BLaER1 (cell line): ENCODE measurements around the gene ADAMTS4.

Experiments used
- H3K27ac ChIP-seq: shearing (Covaris generic); formaldehyde crosslinking; 2 replicates; pipeline ENCODE4 v1.8.1; 2022
- H3K27me3 ChIP-seq: shearing (Covaris generic); formaldehyde crosslinking; 2 replicates; pipeline ENCODE4 v1.8.1; 2022
- H3K36me3 ChIP-seq: shearing (Covaris generic); formaldehyde crosslinking; 2 replicates; pipeline ENCODE4 v1.8.1; 2022
- H3K4me1 ChIP-seq: shearing (Covaris generic); formaldehyde crosslinking; 2 replicates; pipeline ENCODE4 v1.8.1; 2022
- H3K4me2 ChIP-seq: shearing (Covaris generic); formaldehyde crosslinking; 2 replicates; pipeline ENCODE4 v1.8.1; 2022
- H3K4me3 ChIP-seq: shearing (Covaris generic); formaldehyde crosslinking; 2 replicates; pipeline ENCODE4 v1.8.1; 2022
- H3K9ac ChIP-seq: shearing (Covaris generic); formaldehyde crosslinking; 2 replicates; pipeline ENCODE4 v1.8.1; 2022
- H3K9me3 ChIP-seq: shearing (Covaris generic); formaldehyde crosslinking; 2 replicates; pipeline ENCODE4 v1.8.1; 2022
- H4K20me1 ChIP-seq: shearing (Covaris generic); formaldehyde crosslinking; 2 replicates; pipeline ENCODE4 v1.8.1; 2022
- Cebpa-rat ChIP-seq: shearing (Covaris generic); IDR thresholded peaks from 2 replicates; pipeline ENCODE4 v1.8.1; 2022

Gene ADAMTS4

DNA sequence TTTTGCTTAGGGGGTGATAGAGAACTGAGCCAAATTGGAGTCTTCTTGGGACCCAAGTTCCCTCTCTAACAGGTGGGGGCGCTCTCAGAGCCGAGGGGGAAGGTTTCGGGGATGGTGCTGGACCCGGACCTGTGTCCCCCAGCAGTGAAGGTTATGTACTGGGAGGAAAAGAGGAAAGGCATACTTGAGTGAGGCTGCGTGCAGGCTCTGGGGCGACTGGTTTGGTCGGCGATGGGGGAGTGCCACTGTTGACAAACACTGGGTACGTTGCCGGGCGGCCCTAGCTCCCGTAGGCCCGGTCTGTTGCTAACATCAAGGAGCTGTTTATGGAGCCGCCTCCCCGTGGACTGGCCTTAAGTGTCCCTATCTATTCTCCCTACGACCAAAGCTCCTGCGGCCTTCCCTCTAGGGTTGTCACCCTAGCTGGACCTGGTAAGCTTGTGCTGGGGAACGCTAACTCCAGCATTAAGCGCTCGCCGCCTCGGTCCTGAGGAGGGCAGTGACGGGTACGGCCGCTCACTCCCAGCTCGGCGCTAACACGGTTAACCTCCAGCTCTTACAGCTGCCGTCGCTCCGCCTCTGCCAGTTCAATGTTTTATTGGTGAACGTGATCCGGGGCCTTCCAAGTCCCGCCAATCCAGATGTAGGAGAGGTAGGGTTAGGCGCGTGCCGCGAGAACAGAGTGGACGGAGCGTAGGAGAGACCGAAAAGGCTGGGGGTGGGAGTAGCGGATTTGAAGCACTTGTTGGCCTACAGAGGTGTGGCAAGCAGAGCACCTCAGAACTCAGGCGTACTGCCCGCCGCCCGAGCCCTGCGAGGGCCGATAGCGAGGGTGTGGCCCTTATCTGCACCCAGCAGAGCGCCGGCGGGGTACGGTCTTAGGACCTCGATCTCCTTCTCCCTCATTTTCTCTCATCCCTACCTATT lies 32.8 kb downstream of the ADAMTS4 start, which contains the start of gene PPOX:
TSS of gene PPOX (plus strand) at position 685 of the 927 bp plus-strand sequence. CDS start 422 bp downstream, outside the sequence.
- peaks cover 62% of the 10 kb centered on the region for H3K36me3 ChIP-seq
- H3K4me3 ChIP-seq = peak within 1 kb of the TSS; percentile 75
- H3K9me3 ChIP-seq = no peaks in the 10 kb centered on the region
- H3K27ac ChIP-seq = peak within 1 kb of the TSS; percentile 59
- H4K20me1 ChIP-seq = no peaks in the 10 kb centered on the region
- H3K4me2 ChIP-seq = peak within 1 kb of the TSS; percentile 99
- no peaks in the 10 kb centered on the region for H3K27me3 ChIP-seq
- TF ChIP-seq Cebpa-rat = no peak
- peaks cover 28% of the 10 kb centered on the region for H3K4me1 ChIP-seq
- H3K9ac ChIP-seq = peak within 1 kb of the TSS; percentile 79

DNA sequence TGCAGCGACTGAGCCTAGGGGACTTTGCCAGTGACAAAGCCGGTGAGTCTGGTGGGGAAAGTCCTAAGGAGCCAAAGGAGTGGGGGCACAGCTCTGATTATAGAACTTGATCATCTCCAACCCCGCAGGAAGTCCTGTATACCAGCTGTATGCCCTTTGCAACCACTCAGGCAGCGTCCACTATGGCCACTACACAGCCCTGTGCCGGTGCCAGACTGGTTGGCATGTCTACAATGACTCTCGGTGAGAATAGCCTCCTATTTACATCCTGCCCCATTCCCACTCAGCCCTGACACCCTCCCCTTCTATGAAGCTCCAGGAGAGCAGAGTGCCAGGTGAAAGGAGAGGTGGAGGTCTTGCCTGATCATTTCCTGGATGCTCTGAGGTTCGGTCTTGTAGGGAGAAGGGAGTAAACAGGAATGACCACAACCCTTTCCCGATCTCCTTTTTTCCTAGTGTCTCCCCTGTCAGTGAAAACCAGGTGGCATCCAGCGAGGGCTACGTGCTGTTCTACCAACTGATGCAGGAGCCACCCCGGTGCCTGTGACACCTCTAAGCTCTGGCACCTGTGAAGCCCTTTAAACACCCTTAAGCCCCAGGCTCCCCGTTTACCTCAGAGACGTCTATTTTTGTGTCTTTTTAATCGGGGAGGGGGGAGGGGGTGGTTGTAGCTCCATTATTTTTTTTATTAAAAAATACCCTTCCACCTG lies 33.8 kb downstream of the ADAMTS4 start:
- no peaks in the 10 kb centered on the region for H4K20me1 ChIP-seq
- no peak for TF ChIP-seq Cebpa-rat
- no peaks in the 10 kb centered on the region for H3K9me3 ChIP-seq
- no peaks in the 10 kb centered on the region for H3K27me3 ChIP-seq
- peak overlapping the region; percentile 75 for H3K4me3 ChIP-seq
- H3K4me2 ChIP-seq = peak overlapping the region; percentile 99
- H3K27ac ChIP-seq = no peak overlapping the region; the same call in 1 of the 2 replicates
- peak overlapping the region; percentile 79 for H3K9ac ChIP-seq
- H3K4me1 ChIP-seq = peaks cover 38% of the 10 kb centered on the region
- H3K36me3 ChIP-seq = peaks cover 58% of the 10 kb centered on the region

DNA sequence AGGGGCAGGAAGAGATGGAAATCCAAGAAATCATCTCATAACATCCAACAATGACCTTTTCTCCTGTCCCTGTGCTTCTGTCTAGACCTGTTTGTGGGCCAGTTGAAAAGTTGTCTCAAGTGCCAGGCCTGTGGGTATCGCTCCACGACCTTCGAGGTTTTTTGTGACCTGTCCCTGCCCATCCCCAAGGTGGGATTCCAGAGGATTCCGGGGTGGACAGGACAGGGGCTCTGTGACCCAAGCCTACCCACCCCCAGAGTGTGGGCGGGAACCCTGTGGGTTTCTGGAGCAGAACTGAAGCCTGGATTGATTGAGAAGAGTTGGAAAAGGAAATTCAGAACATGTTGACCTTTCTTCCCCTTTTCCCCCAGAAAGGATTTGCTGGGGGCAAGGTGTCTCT lies 35.1 kb downstream of the ADAMTS4 start:
- Histone ChIP-seq H3K27ac (no peak overlapping the region), H3K9ac (no peak overlapping the region), H3K27me3 (no peaks in the 10 kb centered on the region), H3K4me1 (peaks cover 44% of the 10 kb centered on the region), H3K9me3 (no peaks in the 10 kb centered on the region), H4K20me1 (no peaks in the 10 kb centered on the region), H3K4me2 (no peak overlapping the region), H3K4me3 (no peak overlapping the region), H3K36me3 (peaks cover 49% of the 10 kb centered on the region)
- no peak for TF ChIP-seq Cebpa-rat

DNA sequence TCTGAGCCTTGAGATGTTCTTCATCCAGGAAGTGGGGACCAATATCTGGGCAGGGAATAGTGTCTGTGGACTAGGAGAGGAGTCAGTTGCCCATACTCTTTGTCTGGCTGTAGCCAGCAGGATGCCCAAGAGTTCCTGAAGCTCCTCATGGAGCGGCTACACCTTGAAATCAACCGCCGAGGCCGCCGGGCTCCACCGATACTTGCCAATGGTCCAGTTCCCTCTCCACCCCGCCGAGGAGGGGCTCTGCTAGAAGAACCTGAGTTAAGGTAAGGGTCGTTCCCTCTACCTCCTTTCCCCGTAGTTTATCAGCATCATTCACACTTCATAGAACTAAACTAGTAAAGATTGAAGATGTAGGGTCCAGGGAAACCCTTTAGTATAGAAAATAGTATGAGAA lies 36.0 kb downstream of the ADAMTS4 start:
- Histone ChIP-seq H3K4me3 (no peak overlapping the region), H4K20me1 (no peaks in the 10 kb centered on the region), H3K4me1 (peaks cover 47% of the 10 kb centered on the region), H3K27ac (no peak overlapping the region), H3K9ac (0 out of 2 replicates have a peak overlapping the region, but pooled peaks have one; percentile 18), H3K4me2 (no peak overlapping the region), H3K9me3 (no peaks in the 10 kb centered on the region), H3K27me3 (no peaks in the 10 kb centered on the region), H3K36me3 (peaks cover 57% of the 10 kb centered on the region)
- no peak for TF ChIP-seq Cebpa-rat

DNA sequence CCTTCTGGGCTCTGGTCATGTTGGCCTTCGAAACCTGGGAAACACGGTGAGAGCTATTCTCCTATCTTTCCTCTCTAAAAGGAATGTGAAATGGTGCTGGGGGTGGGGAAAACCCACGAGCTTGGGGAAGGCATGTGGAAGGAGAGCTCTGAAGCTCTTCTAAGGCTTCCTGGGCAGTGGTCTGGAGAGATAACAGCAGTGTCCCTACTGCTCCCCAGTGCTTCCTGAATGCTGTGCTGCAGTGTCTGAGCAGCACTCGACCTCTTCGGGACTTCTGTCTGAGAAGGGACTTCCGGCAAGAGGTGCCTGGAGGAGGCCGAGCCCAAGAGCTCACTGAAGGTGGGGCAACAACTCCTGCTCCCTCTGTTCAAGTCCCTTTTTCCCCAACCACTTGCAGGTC lies 36.8 kb downstream of the ADAMTS4 start:
- Histone ChIP-seq H3K27me3 (no peaks in the 10 kb centered on the region), H3K36me3 (peaks cover 65% of the 10 kb centered on the region), H3K27ac (no peak overlapping the region), H3K4me1 (peaks cover 39% of the 10 kb centered on the region), H3K9ac (no peak overlapping the region), H4K20me1 (no peaks in the 10 kb centered on the region), H3K9me3 (no peaks in the 10 kb centered on the region), H3K4me2 (no peak overlapping the region), H3K4me3 (no peak overlapping the region)
- TF ChIP-seq Cebpa-rat = no peak

DNA sequence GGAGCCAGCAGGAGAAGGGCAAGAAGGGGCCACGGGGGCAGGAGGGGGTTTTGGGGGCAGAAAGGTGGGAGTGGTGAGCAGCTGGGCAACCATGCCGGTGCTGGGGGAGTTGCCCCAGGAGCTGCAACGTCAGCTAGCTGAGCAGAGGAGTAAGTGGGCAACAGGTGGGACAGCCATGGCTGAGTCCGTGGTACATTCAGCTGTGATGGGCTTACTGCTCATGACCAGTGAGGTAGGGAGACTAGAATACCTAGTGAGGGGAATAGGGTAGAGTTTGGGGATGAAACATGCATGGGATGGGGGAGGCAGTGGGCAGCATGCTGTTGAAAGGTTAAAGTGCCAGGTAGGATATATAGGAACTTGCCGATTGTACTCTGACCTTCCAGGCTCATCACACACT lies 37.2 kb downstream of the ADAMTS4 start:
- H3K4me2 ChIP-seq = no peak overlapping the region
- H4K20me1 ChIP-seq = no peaks in the 10 kb centered on the region
- H3K9me3 ChIP-seq = no peaks in the 10 kb centered on the region
- TF ChIP-seq Cebpa-rat = no peak
- H3K27me3 ChIP-seq = no peaks in the 10 kb centered on the region
- H3K9ac ChIP-seq = no peak overlapping the region
- H3K27ac ChIP-seq = no peak overlapping the region
- peaks cover 69% of the 10 kb centered on the region for H3K36me3 ChIP-seq
- H3K4me1 ChIP-seq = peaks cover 36% of the 10 kb centered on the region
- no peak overlapping the region for H3K4me3 ChIP-seq

DNA sequence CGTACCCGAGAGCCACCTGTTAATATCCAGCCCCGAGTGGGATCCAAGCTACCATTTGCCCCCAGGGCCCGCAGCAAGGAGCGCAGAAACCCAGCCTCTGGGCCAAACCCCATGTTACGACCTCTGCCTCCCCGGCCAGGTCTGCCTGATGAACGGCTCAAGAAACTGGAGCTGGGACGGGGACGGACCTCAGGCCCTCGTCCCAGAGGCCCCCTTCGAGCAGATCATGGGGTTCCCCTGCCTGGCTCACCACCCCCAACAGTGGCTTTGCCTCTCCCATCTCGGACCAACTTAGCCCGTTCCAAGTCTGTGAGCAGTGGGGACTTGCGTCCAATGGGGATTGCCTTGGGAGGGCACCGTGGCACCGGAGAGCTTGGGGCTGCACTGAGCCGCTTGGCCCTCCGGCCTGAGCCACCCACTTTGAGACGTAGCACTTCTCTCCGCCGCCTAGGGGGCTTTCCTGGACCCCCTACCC lies 38.1 kb downstream of the ADAMTS4 start:
- Histone ChIP-seq H3K27ac (no peak overlapping the region), H3K4me1 (peaks cover 39% of the 10 kb centered on the region), H3K36me3 (peaks cover 78% of the 10 kb centered on the region), H3K4me2 (peak overlapping the region; percentile 90), H3K9ac (0 out of 2 replicates have a peak overlapping the region, but pooled peaks have one; percentile 0), H4K20me1 (no peaks in the 10 kb centered on the region), H3K4me3 (no peak overlapping the region), H3K9me3 (no peaks in the 10 kb centered on the region), H3K27me3 (no peaks in the 10 kb centered on the region)
- no peak for TF ChIP-seq Cebpa-rat

DNA sequence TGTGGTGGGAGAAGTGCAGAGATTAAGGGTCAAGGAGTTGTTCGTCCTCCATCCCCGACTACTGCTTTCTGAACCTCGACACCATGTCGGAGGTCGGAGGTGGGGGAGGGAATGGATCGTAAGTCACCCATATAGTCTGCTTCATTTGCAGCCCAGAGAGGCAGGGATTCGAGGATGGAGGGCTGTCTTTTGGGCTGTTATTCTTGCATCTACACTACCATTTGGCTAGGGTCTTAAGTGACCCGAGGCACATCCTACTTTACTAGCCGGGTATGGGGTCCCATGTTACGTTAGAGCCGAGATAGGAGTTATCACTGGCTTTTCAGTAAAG lies 39.0 kb downstream of the ADAMTS4 start:
- H3K4me2 ChIP-seq = peak overlapping the region; percentile 90
- H3K27ac ChIP-seq = peak overlapping the region; percentile 93
- TF ChIP-seq Cebpa-rat = no peak
- peaks cover 40% of the 10 kb centered on the region for H3K4me1 ChIP-seq
- H3K27me3 ChIP-seq = no peaks in the 10 kb centered on the region
- peaks cover 76% of the 10 kb centered on the region for H3K36me3 ChIP-seq
- no peaks in the 10 kb centered on the region for H3K9me3 ChIP-seq
- H3K4me3 ChIP-seq = peak overlapping the region; percentile 90
- peak overlapping the region; percentile 95 for H3K9ac ChIP-seq
- H4K20me1 ChIP-seq = no peaks in the 10 kb centered on the region

DNA sequence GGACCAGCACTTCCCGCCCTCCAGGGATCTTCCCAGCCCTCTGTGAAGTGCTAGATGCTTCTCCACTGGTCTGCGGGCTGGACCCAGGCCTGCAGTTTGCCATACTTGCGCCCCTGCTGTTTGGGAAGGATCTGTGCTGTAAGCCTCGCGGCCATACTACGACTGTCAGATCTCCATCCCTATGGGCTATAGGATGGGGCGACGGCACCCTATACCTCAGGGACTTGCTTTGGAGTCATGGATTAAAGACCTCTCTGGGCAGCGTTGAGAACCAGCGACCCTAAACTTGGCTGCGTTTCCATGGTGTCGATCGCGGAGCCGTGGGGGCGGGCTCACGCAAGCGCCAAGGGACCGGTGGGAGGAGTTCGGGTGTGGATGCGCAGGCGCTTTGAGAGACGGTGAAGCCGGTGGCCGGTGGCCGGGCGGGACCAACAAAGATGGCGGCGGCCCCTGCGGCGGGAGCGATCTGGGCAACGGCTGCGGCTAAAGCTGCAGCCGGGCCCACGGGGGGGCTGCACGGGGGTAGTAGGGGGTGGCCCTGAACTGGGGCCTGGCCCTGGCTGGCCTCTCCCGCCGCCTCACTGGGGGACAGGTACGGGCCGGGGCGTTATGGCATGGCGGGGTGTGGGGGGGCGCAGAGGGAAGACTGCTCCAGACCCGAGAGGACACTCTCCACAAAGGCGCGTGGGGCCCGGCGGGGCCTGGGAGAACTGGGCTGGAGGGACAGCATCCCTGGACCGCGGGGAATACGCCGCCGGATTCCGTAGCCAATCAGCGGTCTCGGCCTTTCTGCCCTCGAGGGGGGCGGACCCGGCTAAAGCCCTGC lies 39.6 kb downstream of the ADAMTS4 start, which contains the start of gene USP21:
TSS of gene USP21 (plus strand) at position 414 of the 826 bp plus-strand sequence. CDS start 1,141 bp downstream, outside the sequence.
- H3K9me3 ChIP-seq = no peaks in the 10 kb centered on the region
- no peaks in the 10 kb centered on the region for H3K27me3 ChIP-seq
- H3K4me2 ChIP-seq = peak within 1 kb of the TSS; percentile 90
- no peak for TF ChIP-seq Cebpa-rat
- H3K9ac ChIP-seq = peak within 1 kb of the TSS; percentile 95
- peaks cover 43% of the 10 kb centered on the region for H3K4me1 ChIP-seq
- H3K4me3 ChIP-seq = peak within 1 kb of the TSS; percentile 90
- H4K20me1 ChIP-seq = no peaks in the 10 kb centered on the region
- H3K27ac ChIP-seq = peak within 1 kb of the TSS; percentile 93
- peaks cover 70% of the 10 kb centered on the region for H3K36me3 ChIP-seq
